ENCODE measurements around the gene TBL1XR1. TPM values are rescaled to one million over a fixed set of nuclear protein-coding genes. Genes with fewer than 3 reads are reported as not detected.
A peak's percentile ranks its signal among the peaks of the same experiment; 100 is the strongest.

TBL1XR1 gene
- total RNA-seq, 1 experiment from 2014 or later, result 175 TPM

- peaks cover 9% of the 10 kb centered on the region; the same call in 1 of the 2 replicates for H3K4me1 ChIP-seq (ENCODE audit: insufficient read depth, low read length)
- H4K5ac ChIP-seq (ENCODE audit: insufficient read length, low read depth, low read length), result no peak overlapping the region
- H2BK12ac ChIP-seq (ENCODE audit: insufficient read length, low read depth, low read length), result peak overlapping the region; percentile 92
- peak overlapping the region; percentile 65 for H2BK120ac ChIP-seq (ENCODE audit: low read depth, low read length, poor library complexity, severe bottlenecking)
- H3K79me2 ChIP-seq (ENCODE audit: insufficient read depth, low read length), result peaks cover 51% of the 10 kb centered on the region; the same call in 1 of the 2 replicates
- H2BK5ac ChIP-seq (ENCODE audit: insufficient read length, low read length), result peak overlapping the region; percentile 98
- H4K8ac ChIP-seq (replicated peaks; ENCODE audit: insufficient read length, low read depth, low read length), result no peak overlapping the region
- Mint-ChIP-seq H3K27ac (peak overlapping the region; percentile 95 to 100 (median 99)), H3K9me3 (no peaks in the 10 kb centered on the region; a peak in 2 of 5 replicates), H3K4me3 (peak overlapping the region; percentile 97 to 98), H3K36me3 (ENCODE audit: insufficient read depth in 1 of 3, low read depth in 3 of 3) (peaks cover 7 to 27% (median 19%) of the 10 kb centered on the region in 3 experiments; a peak in 5 of 7 replicates), H3K27me3 (ENCODE audit: low read depth) (no peaks in the 10 kb centered on the region), H3K4me1 (peaks cover 56 to 59% of the 10 kb centered on the region in 2 experiments)
- peaks cover 3% of the 10 kb centered on the region for H3K23me2 ChIP-seq (ENCODE audit: insufficient read length, low read depth, low read length, poor library complexity, severe bottlenecking)
- no peaks in the 10 kb centered on the region for H3K9me3 ChIP-seq (ENCODE audit: control insufficient read depth, low read depth, low read length)
- H2AFZ ChIP-seq (ENCODE audit: low read length), result no peak overlapping the region
- no peak for TF ChIP-seq CTCF (conservative IDR thresholded peaks at IDR 0.05)
- H2BK15ac ChIP-seq (ENCODE audit: low read depth, low read length), result no peak overlapping the region
- H3K14ac ChIP-seq (ENCODE audit: insufficient read depth, low read length), result peak overlapping the region; percentile 97; the same call in 1 of the 2 replicates
- H4K91ac ChIP-seq (ENCODE audit: insufficient read length, low read depth, low read length), result no peak overlapping the region
- DNase-seq, result no peak
- H3K27ac ChIP-seq (ENCODE audit: insufficient read length, low read depth, low read length), result peak overlapping the region; percentile 99
- peak overlapping the region; percentile 51 for H3K56ac ChIP-seq (ENCODE audit: insufficient read length, low read depth, low read length)
- H3T11ph ChIP-seq (ENCODE audit: low read length), result peak overlapping the region; percentile 87
- no peak overlapping the region for H2AK5ac ChIP-seq (ENCODE audit: insufficient read length, low read length)
- H3K4me2 ChIP-seq (ENCODE audit: insufficient read depth, insufficient read length, low read length), result peak overlapping the region; percentile 97
- peak overlapping the region; percentile 100 for H3K9ac ChIP-seq (ENCODE audit: extremely low read depth, insufficient read length, low read length)
- H2BK20ac ChIP-seq (ENCODE audit: low read depth, low read length, poor library complexity, severe bottlenecking), result no peak overlapping the region
- H3K4ac ChIP-seq (ENCODE audit: low read depth, low read length), result peak overlapping the region; percentile 99; the same call in 1 of the 2 replicates
- H3K18ac ChIP-seq (ENCODE audit: insufficient read length, low read depth, low read length), result peak overlapping the region; percentile 80
- peak overlapping the region; percentile 84 for H3K23ac ChIP-seq (ENCODE audit: insufficient read length, low read depth, low read length)
- WGBS (ENCODE audit: extremely low coverage, insufficient read length, low lambda C conversion rate), result no CpG with 5 or more reads among the region's 10 CpGs
- H4K20me1 ChIP-seq (ENCODE audit: control insufficient read depth, insufficient read depth, insufficient read length), result no peaks in the 10 kb centered on the region
- no peaks in the 10 kb centered on the region for H3K79me1 ChIP-seq (ENCODE audit: insufficient read depth, low read depth, low read length, poor library complexity, severe bottlenecking)
- H3K27me3 ChIP-seq (ENCODE audit: insufficient read depth, low read length), result no peaks in the 10 kb centered on the region
These were observed 1.2 kb downstream of the TBL1XR1 start for GRCh38 chr3:177196008-177196455.

Measured in H9 (cell line).